Osteoblast (primary cell): Measurements from ENCODE around the gene MYH11. TPM values are rescaled to one million over a fixed set of nuclear protein-coding genes. Genes with fewer than 3 reads are reported as not detected.

Experiments used
- DNase-seq: peaks from one replicate; pipeline ENCODE4 v3.0.0; 2011; ENCODE audit warnings: low spot score, mixed read lengths; ENCODE audit not compliant: insufficient read length; ENCODE audit errors: missing footprints
- H2AFZ ChIP-seq: 2 replicates; pipeline ENCODE4 v1.6.0; 2011; ENCODE audit warnings: mild to moderate bottlenecking, low read length
- H3K27ac ChIP-seq: 2 replicates; pipeline ENCODE4 v1.5.1; 2011; ENCODE audit warnings: mild to moderate bottlenecking, low read depth, low read length, moderate library complexity
- H3K27me3 ChIP-seq: 2 replicates; pipeline ENCODE4 v1.6.0; 2012; ENCODE audit warnings: mild to moderate bottlenecking, control low read depth, inconsistent platforms, low read length, moderate library complexity; ENCODE audit not compliant: insufficient read depth
- H3K36me3 ChIP-seq: 2 replicates; pipeline ENCODE4 v1.5.1; 2011; ENCODE audit warnings: mild to moderate bottlenecking, low read length, control low read depth, moderate library complexity; ENCODE audit not compliant: insufficient read depth
- H3K4me1 ChIP-seq: 2 replicates; pipeline ENCODE4 v1.5.1; 2011; ENCODE audit warnings: mild to moderate bottlenecking, low read length, control low read depth, moderate library complexity; ENCODE audit not compliant: insufficient read depth
- H3K4me2 ChIP-seq: 2 replicates; pipeline ENCODE4 v1.6.0; 2011; ENCODE audit warnings: mild to moderate bottlenecking, low read length; ENCODE audit not compliant: insufficient read depth
- H3K4me3 ChIP-seq: fragments of 200-600 bp; sonication (generic); 3 replicates; pipeline ENCODE4 v1.5.1; 2012; ENCODE audit warnings: mild to moderate bottlenecking, low read length, inconsistent platforms; ENCODE audit not compliant: insufficient read depth
- H3K79me2 ChIP-seq: 2 replicates; pipeline ENCODE4 v1.6.0; 2012; ENCODE audit warnings: mild to moderate bottlenecking, low read length, control low read depth, inconsistent platforms; ENCODE audit not compliant: insufficient read depth
- H3K9me3 ChIP-seq: 2 replicates; pipeline ENCODE4 v1.5.1; 2011; ENCODE audit warnings: low read depth, low read length, control low read depth
- H4K20me1 ChIP-seq: 2 replicates; pipeline ENCODE4 v1.6.0; 2012; ENCODE audit warnings: mild to moderate bottlenecking, low read length, control low read depth; ENCODE audit not compliant: insufficient read depth
- CTCF ChIP-seq: IDR thresholded peaks from 2 replicates; pipeline ENCODE4 v1.5.1; 2011; ENCODE audit warnings: mild to moderate bottlenecking, low read depth, low read length, moderate library complexity; ENCODE audit errors: extremely low read depth
- total RNA-seq: library from RNA; depleted of rRNA; stranded (reverse); fragments of >200 nt; gene quantifications from 2 replicates; pipeline ENCODE4 v1.2.3, GENCODE V29; 2012

MYH11 gene
- total RNA-seq, 1 donor, result under 0.01 TPM

GRCh38 chr16:15714393-15715172 lies 142.2 kb downstream of the MYH11 start:
- no peak for TF ChIP-seq CTCF
- Histone ChIP-seq H2AFZ (no peak overlapping the region), H3K4me3 (no peak overlapping the region), H3K27me3 (no peaks in the 10 kb centered on the region), H3K4me1 (no peaks in the 10 kb centered on the region), H3K9me3 (no peaks in the 10 kb centered on the region), H3K79me2 (no peaks in the 10 kb centered on the region), H3K36me3 (peaks cover 4% of the 10 kb centered on the region), H3K4me2 (no peak overlapping the region), H4K20me1 (no peaks in the 10 kb centered on the region), H3K27ac (no peak overlapping the region)
- no peak for DNase-seq

- DNase-seq, result no peak
- Histone ChIP-seq H3K9me3 (no peaks in the 10 kb centered on the region), H3K36me3 (no peaks in the 10 kb centered on the region), H3K4me1 (no peaks in the 10 kb centered on the region), H3K79me2 (no peaks in the 10 kb centered on the region), H3K4me3 (no peak overlapping the region), H2AFZ (no peak overlapping the region), H4K20me1 (peaks cover 3% of the 10 kb centered on the region), H3K4me2 (no peak overlapping the region), H3K27me3 (no peaks in the 10 kb centered on the region), H3K27ac (no peak overlapping the region)
- no peak for TF ChIP-seq CTCF
Measured at GRCh38 chr16:15708997-15709396, 147.8 kb downstream of the MYH11 start.

- H3K36me3 ChIP-seq, result peaks cover under 1% of the 10 kb centered on the region
- H3K79me2 ChIP-seq, result peaks cover 2% of the 10 kb centered on the region
- no peak overlapping the region for H3K4me3 ChIP-seq
- H4K20me1 ChIP-seq, result peaks cover 5% of the 10 kb centered on the region
- H3K4me1 ChIP-seq, result no peaks in the 10 kb centered on the region
- H3K4me2 ChIP-seq, result peak overlapping the region; percentile 21
- no peaks in the 10 kb centered on the region for H3K27me3 ChIP-seq
- no peak for DNase-seq
- H3K27ac ChIP-seq, result peak overlapping the region; percentile 10
- H2AFZ ChIP-seq, result no peak overlapping the region
- TF ChIP-seq CTCF, result no peak
- H3K9me3 ChIP-seq, result no peaks in the 10 kb centered on the region
Measured at GRCh38 chr16:15708096-15708495, 148.7 kb downstream of the MYH11 start.

GRCh38 chr16:15707332-15707731 lies 149.5 kb downstream of the MYH11 start:
- Histone ChIP-seq H3K79me2 (peaks cover 2% of the 10 kb centered on the region), H3K4me3 (no peak overlapping the region), H3K4me2 (no peak overlapping the region), H3K36me3 (peaks cover 2% of the 10 kb centered on the region), H3K4me1 (peaks cover 5% of the 10 kb centered on the region), H3K9me3 (no peaks in the 10 kb centered on the region), H3K27me3 (no peaks in the 10 kb centered on the region), H2AFZ (no peak overlapping the region), H4K20me1 (peaks cover 5% of the 10 kb centered on the region), H3K27ac (no peak overlapping the region)
- TF ChIP-seq CTCF, result no peak
- DNase-seq, result peak; percentile 9
